ENCODE results near the gene PBLD. TPM values are rescaled to one million over a fixed set of nuclear protein-coding genes. Genes with fewer than 3 reads are reported as not detected.

Gene PBLD
- total RNA-seq, 1 experiment from 2014 or later: 11.7 TPM

GRCh38 chr10:68334672-68335467 lies 2.1 kb upstream of the PBLD start:
- peak overlapping the region; percentile 91 for H3K4me2 ChIP-seq
- no peak for TF ChIP-seq CTCF (conservative IDR thresholded peaks at IDR 0.05)
- no peak for TF ChIP-seq EZH2 (IDR thresholded peaks at IDR 0.05; ENCODE audit: low read depth)
- H4K20me1 ChIP-seq (ENCODE audit: insufficient read depth): peaks cover 70% of the 10 kb centered on the region
- no peaks in the 10 kb centered on the region for H3K9me3 ChIP-seq (ENCODE audit: insufficient read depth, low read depth)
- POLR2A ChIA-PET (ENCODE audit: unreplicated experiment): no interaction called here
- H3K27me3 ChIP-seq (ENCODE audit: insufficient read depth, low read depth): no peaks in the 10 kb centered on the region
- H3K36me3 ChIP-seq (ENCODE audit: low read depth): peaks cover 64% of the 10 kb centered on the region
- no peak overlapping the region for H2AFZ ChIP-seq
- H3K9me2 ChIP-seq (ENCODE audit: insufficient read depth): peaks cover 2% of the 10 kb centered on the region; the same call in 1 of the 2 replicates
- H3K4me3 ChIP-seq: peak overlapping the region; percentile 78
- CTCF ChIA-PET: interaction anchor here (0.6 kb wide), 1 partner anchor 476 kb away, joined by 4 read pairs; no protein-coding TSS in a partner anchor
- H3K4me1 ChIP-seq (replicated peaks; ENCODE audit: insufficient read depth): peaks cover 38% of the 10 kb centered on the region
- no peak for DNase-seq
- H3K27ac ChIP-seq: no peak overlapping the region
- intact Hi-C loops (cut with micrococcal nuclease; ENCODE audit: unreplicated experiment): loop anchor here (1.0 to 10.0 kb wide), 2 partner anchors 261 to 480 kb away; no protein-coding TSS in a partner anchor
- H3F3A ChIP-seq (ENCODE audit: insufficient read depth, low read depth): peaks cover 44% of the 10 kb centered on the region
- no TSS peak for BruUV-seq (replicated peaks)
- H3K79me2 ChIP-seq (ENCODE audit: low read depth): peaks cover 92% of the 10 kb centered on the region

GRCh38 chr10:68333440-68334431 lies 1.0 kb upstream of the PBLD start:
- intact Hi-C loops (cut with micrococcal nuclease; ENCODE audit: unreplicated experiment): loop anchor here (1.0 to 10.0 kb wide), 3 partner anchors 259 to 567 kb away; partner anchors contain the start of gene DDX50
- BruUV-seq (replicated peaks): no TSS peak
- Histone ChIP-seq H3K27me3 (ENCODE audit: insufficient read depth, low read depth) (no peaks in the 10 kb centered on the region), H2AFZ (no peak overlapping the region), H3K79me2 (ENCODE audit: low read depth) (peaks cover 82% of the 10 kb centered on the region), H3K4me3 (peak overlapping the region; percentile 78), H3K4me2 (peak overlapping the region; percentile 91), H3F3A (ENCODE audit: insufficient read depth, low read depth) (peaks cover 38% of the 10 kb centered on the region), H4K20me1 (ENCODE audit: insufficient read depth) (peaks cover 59% of the 10 kb centered on the region), H3K36me3 (ENCODE audit: low read depth) (peaks cover 52% of the 10 kb centered on the region), H3K9me3 (ENCODE audit: insufficient read depth, low read depth) (no peaks in the 10 kb centered on the region), H3K27ac (peak overlapping the region; percentile 91), H3K4me1 (replicated peaks; ENCODE audit: insufficient read depth) (peaks cover 40% of the 10 kb centered on the region), H3K9me2 (ENCODE audit: insufficient read depth) (peaks cover 5% of the 10 kb centered on the region; the same call in 1 of the 2 replicates)
- no peak for DNase-seq
- TF ChIP-seq CTCF (conservative IDR thresholded peaks at IDR 0.05): no peak
- TF ChIP-seq EZH2 (IDR thresholded peaks at IDR 0.05; ENCODE audit: low read depth): no peak
- POLR2A ChIA-PET (ENCODE audit: unreplicated experiment): interaction anchor here (0.7 kb wide), 1 partner anchor 416 kb away, joined by 5 read pairs; no protein-coding TSS in a partner anchor
- CTCF ChIA-PET: interaction anchor here (1.2 kb wide), 1 partner anchor 121 kb away, joined by 5 read pairs; no protein-coding TSS in a partner anchor

DNA sequence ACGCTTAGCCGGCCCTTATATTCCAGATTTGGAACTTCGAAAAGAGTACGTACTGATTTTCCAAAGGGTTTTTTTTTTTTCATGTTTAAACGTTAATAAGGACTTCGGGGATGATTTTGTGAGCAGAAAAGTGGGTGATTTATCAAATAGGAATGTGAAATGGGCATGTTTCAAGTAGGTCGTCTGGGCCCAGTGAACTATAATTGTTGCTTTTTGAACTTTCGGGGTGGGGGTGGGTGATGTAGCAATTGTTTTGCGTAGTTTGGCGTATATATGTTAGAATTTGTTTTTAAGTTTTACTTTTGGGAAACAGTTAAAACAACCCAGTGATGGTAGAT lies 299 bp upstream of the PBLD start:
- ChIA-PET POLR2A (ENCODE audit: unreplicated experiment) (interaction anchor here (0.7 kb wide), 2 partner anchors 236 to 289 kb away, joined by 3 to 6 read pairs; no protein-coding TSS in a partner anchor), CTCF (interaction anchor here (1.2 kb wide), 1 partner anchor 120 kb away, joined by 5 read pairs; no protein-coding TSS in a partner anchor)
- Histone ChIP-seq H3F3A (ENCODE audit: insufficient read depth, low read depth) (peaks cover 30% of the 10 kb centered on the region), H3K9me2 (ENCODE audit: insufficient read depth) (peaks cover 5% of the 10 kb centered on the region; the same call in 1 of the 2 replicates), H3K79me2 (ENCODE audit: low read depth) (peaks cover 75% of the 10 kb centered on the region), H3K4me1 (replicated peaks; ENCODE audit: insufficient read depth) (peaks cover 47% of the 10 kb centered on the region), H3K27me3 (ENCODE audit: insufficient read depth, low read depth) (no peaks in the 10 kb centered on the region), H4K20me1 (ENCODE audit: insufficient read depth) (peaks cover 52% of the 10 kb centered on the region), H3K4me2 (peak overlapping the region; percentile 91), H3K36me3 (ENCODE audit: low read depth) (peaks cover 45% of the 10 kb centered on the region), H3K4me3 (peak overlapping the region; percentile 78), H3K27ac (peak overlapping the region; percentile 91), H3K9me3 (ENCODE audit: insufficient read depth, low read depth) (no peaks in the 10 kb centered on the region), H2AFZ (peak overlapping the region; percentile 81; the same call in 1 of the 2 replicates)
- intact Hi-C loops (cut with micrococcal nuclease; ENCODE audit: unreplicated experiment): loop anchor here (2.0 to 10.0 kb wide), 2 partner anchors 478 to 568 kb away; partner anchors contain the start of gene DDX50
- TF ChIP-seq CTCF (conservative IDR thresholded peaks at IDR 0.05) (peak; percentile 5; the same call in 1 of the 2 replicates), EZH2 (IDR thresholded peaks at IDR 0.05; ENCODE audit: low read depth) (no peak)
- BruUV-seq (replicated peaks): no TSS peak
- peak in 1 of 2 experiments; percentile 48 for DNase-seq
